Activated CD8-positive, alpha-beta memory T cell treated with anti-CD3 and anti-CD28 coated beads, Interleukin-2, amount 10 ng/mL, durations not matched to agents 7 days and 5 days (primary cell): ENCODE data around the gene MLLT6. TPM values are rescaled to one million over a fixed set of nuclear protein-coding genes. Genes with fewer than 3 reads are reported as not detected.

Experiments used
- ATAC-seq: fragments of 150-1000 bp; cut with Tn5 transposase; one replicate; pipeline ENCODE4 v1.10.0; 2021; ENCODE audit warnings: moderate library complexity
- CTCF ChIA-PET: fragments of 350-600 bp; sonication (Branson Sonifier 250); formaldehyde crosslinking; loops from one replicate; lab custom pipeline; 2021; ENCODE audit warnings: antibody characterized with exemption; lab: Charles Lee
- DNase-seq: peaks from one replicate; pipeline ENCODE4 v3.0.0-alpha.2; 2020
- H3K27ac Mint-ChIP-seq: one replicate; pipeline ENCODE4 v1.8.0; 2021; ENCODE audit warnings: mild to moderate bottlenecking, mixed read lengths
- H3K27me3 Mint-ChIP-seq: one replicate; pipeline ENCODE4 v1.8.0; 2021; ENCODE audit warnings: mixed read lengths
- H3K36me3 Mint-ChIP-seq: one replicate; pipeline ENCODE4 v1.8.0; 2021; ENCODE audit warnings: mild to moderate bottlenecking, mixed read lengths
- H3K4me1 Mint-ChIP-seq: one replicate; pipeline ENCODE4 v1.8.0; 2021; ENCODE audit warnings: mixed read lengths
- H3K4me3 Mint-ChIP-seq: one replicate; pipeline ENCODE4 v1.8.0; 2021; ENCODE audit warnings: mild to moderate bottlenecking, moderate library complexity, mixed read lengths
- H3K9me3 Mint-ChIP-seq: one replicate; pipeline ENCODE4 v1.8.0; 2022; ENCODE audit warnings: low read depth, mixed read lengths
- total RNA-seq, 2 experiments: library from RNA; stranded (reverse); gene quantifications; one replicate each; pipeline ENCODE4 v1.2.3, GENCODE V29; 2021

Gene MLLT6
- total RNA-seq, 2 experiments from 2014 or later, result 223 to 247 TPM

DNA sequence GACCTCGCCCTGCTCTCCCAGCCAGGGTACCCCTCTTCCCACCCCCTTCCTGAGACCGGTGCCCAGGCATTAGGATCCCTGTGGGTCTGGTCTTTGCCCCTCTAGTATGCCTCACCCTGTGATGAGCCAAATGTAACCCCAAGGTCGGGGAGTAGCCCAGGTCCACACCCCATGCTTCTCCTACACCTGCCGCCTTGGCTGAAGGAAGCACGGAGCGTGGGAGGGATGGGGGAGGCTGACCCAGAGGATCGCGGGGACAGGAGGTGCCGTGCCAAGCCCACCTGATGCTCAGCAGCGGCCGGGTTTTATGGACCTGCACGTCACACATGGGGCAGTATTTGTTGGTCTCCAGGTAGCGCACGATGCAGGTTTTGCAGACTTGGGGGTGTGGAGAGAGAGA is 34.2 kb downstream of the MLLT6 start:
- CTCF ChIA-PET, result interaction anchor here (1.0 kb wide), 1 partner anchor 211 kb away, joined by 3 read pairs; no protein-coding TSS in a partner anchor
- Mint-ChIP-seq H3K36me3 (no peaks in the 10 kb centered on the region), H3K27me3 (peaks cover 7% of the 10 kb centered on the region), H3K27ac (no peak overlapping the region), H3K4me3 (no peak overlapping the region), H3K9me3 (no peaks in the 10 kb centered on the region), H3K4me1 (peaks cover 18% of the 10 kb centered on the region)
- DNase-seq, result no peak
- no peak for ATAC-seq

DNA sequence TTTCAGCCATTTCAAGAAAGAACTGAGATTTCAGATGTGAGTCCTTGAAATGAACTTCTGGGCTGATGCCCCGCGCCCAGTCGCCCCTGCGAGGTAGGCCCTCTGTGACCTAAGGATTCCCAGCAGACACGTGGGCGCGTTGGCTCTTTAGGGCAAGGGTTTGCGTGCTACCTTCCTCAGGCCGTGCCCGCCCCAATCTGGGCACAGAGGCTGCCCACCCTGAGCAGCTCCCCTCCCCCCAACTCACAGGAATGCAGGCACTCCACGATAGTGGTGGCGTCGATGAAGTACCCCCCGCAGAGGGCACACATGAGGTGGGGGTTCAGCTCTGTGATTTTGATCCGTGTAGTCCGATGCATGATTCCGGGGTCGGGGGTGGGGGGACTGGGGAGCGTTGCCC is 35.0 kb downstream of the MLLT6 start:
- Mint-ChIP-seq H3K36me3 (no peaks in the 10 kb centered on the region), H3K4me3 (no peak overlapping the region), H3K27me3 (peaks cover 14% of the 10 kb centered on the region), H3K4me1 (peaks cover 15% of the 10 kb centered on the region), H3K9me3 (no peaks in the 10 kb centered on the region), H3K27ac (no peak overlapping the region)
- CTCF ChIA-PET, result no interaction called here
- DNase-seq (no peak), ATAC-seq (no peak)

DNA sequence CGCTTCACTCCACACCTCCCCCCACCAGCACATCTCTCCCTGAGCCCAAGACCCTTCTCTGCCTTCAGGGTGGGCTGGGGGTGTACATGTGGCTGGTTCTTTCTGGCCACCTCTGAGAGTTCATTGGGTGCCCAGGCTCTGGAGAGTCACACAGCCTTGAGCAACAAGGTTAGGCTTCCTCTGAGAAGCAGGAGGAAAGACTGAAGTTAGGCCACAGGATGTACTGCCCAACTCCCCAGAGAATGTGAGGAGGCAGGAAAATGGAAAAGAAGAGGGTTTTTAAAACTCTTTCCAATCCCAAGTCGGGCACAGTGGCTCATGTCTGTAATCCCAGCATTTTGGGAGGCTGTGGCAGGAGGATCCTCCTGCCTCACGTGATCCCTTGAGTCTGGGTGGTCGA is 35.7 kb downstream of the MLLT6 start:
- CTCF ChIA-PET, result interaction anchor here (2.0 kb wide), 1 partner anchor 64 kb away, joined by 8 read pairs; no protein-coding TSS in a partner anchor

DNA sequence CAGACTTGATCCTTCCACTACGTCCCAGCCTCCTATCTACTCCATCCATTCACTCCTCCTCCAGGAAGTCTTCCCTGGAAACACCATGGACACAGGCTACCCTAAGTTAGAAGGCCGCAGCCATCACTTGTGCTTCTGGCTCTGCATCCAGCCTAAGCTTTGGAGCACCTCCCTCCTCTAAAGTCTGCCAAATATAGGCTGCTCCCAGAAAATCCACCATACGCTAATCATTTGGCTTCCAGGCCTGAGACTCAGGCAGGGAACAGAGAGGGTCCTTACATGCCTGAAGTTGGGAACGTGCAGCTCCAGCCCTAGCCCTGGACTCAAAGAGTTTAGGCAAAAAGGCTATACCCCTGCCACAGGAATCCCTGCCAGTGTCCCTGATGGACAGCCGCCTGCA is 36.4 kb downstream of the MLLT6 start:
- H3K36me3 Mint-ChIP-seq, result no peaks in the 10 kb centered on the region
- H3K27ac Mint-ChIP-seq, result no peak overlapping the region
- H3K27me3 Mint-ChIP-seq, result peaks cover 27% of the 10 kb centered on the region
- no peak for ATAC-seq
- no peaks in the 10 kb centered on the region for H3K9me3 Mint-ChIP-seq
- no peak for DNase-seq
- H3K4me3 Mint-ChIP-seq, result no peak overlapping the region
- CTCF ChIA-PET, result interaction anchor here (0.6 to 2.0 kb wide), 2 partner anchors 64 to 903 kb away, joined by 3 to 8 read pairs; no protein-coding TSS in a partner anchor
- peaks cover 16% of the 10 kb centered on the region for H3K4me1 Mint-ChIP-seq

More for the DNA sequence above, 35.7 kb downstream of the MLLT6 start:
- H3K4me3 Mint-ChIP-seq, result no peak overlapping the region
- H3K9me3 Mint-ChIP-seq, result no peaks in the 10 kb centered on the region
- no peak overlapping the region for H3K27ac Mint-ChIP-seq
- ATAC-seq, result no peak
- DNase-seq, result no peak
- H3K4me1 Mint-ChIP-seq, result peaks cover 12% of the 10 kb centered on the region
- H3K27me3 Mint-ChIP-seq, result peaks cover 20% of the 10 kb centered on the region
- no peaks in the 10 kb centered on the region for H3K36me3 Mint-ChIP-seq

DNA sequence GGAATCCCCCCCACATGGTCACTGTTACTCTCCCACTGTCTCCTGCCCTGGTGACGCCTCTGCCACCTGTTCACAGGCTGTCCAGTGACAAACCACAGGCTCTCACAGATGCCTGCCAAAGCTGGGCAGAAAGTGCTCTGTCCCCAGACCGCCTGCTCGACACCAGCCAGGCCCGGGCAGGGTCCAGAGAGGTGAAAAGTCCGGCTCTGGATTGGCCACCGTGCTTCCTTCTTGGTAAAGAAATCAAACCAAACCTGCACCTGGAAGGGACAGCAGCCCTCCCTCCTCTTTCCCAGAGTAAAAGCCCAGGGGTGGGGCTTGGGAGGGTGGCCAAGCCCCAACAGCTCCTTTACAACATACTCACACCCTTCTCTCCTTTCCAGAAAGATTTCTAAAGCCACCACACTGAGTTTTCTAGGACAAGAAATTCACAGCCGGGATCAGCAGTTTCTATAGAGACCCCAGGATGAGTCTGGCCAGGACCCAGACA is 36.9 kb downstream of the MLLT6 start:
- no peak overlapping the region for H3K4me3 Mint-ChIP-seq
- DNase-seq (no peak), ATAC-seq (no peak)
- H3K9me3 Mint-ChIP-seq, result no peaks in the 10 kb centered on the region
- no peak overlapping the region for H3K27ac Mint-ChIP-seq
- H3K4me1 Mint-ChIP-seq, result peaks cover 21% of the 10 kb centered on the region
- H3K27me3 Mint-ChIP-seq, result peaks cover 32% of the 10 kb centered on the region
- no peaks in the 10 kb centered on the region for H3K36me3 Mint-ChIP-seq
- CTCF ChIA-PET, result interaction anchor here (0.6 to 2.0 kb wide), 3 partner anchors 65 to 903 kb away, joined by 3 to 8 read pairs (median 3); no protein-coding TSS in a partner anchor

DNA sequence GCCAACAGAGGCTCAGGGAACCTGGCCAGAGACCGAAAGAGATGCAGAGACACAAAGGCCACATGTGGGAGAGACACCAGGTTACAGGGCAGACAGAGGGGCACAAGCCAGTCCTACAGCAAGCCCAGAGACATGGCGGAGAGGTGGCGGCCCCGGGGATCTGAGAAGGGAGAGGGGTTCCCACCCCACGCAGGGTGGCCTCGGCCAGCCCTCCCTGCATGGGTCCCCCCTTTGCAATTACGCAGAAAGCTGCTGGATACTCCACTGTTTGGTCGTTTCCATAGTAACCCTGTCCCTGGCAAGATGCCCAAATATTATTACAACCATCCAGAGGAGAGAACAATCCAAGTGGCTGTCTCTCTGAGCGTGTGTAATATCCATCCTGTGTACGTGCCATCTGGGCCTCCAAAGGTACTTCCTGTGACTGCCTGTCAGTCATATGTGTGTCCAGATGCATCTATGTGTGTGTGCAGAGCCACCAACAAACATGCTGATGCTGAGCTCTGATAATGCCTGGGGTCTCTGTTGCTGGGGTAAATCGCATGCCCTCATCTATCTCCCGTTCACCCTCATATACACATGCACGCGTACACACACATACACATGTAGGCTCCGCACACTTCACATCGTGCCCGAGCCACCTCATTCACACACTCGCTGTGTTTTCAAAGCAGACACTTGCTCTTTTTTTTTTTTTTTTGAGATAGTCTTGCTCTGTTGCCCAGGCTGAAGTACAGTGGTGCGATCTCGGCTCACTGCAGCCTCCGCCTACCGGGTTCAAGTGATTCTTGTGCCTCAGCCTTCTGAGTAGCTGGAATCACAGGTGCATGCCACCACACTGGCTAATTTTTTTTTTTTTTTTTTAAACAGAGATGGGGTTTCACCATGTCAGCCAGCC is 37.6 kb downstream of the MLLT6 start:
- peak; percentile 59 for DNase-seq
- CTCF ChIA-PET, result interaction anchor here (1.0 to 5.1 kb wide), 3 partner anchors 8 to 70 kb away, joined by 3 to 28 read pairs (median 8); no protein-coding TSS in a partner anchor
- no peak overlapping the region for H3K4me3 Mint-ChIP-seq

DNA sequence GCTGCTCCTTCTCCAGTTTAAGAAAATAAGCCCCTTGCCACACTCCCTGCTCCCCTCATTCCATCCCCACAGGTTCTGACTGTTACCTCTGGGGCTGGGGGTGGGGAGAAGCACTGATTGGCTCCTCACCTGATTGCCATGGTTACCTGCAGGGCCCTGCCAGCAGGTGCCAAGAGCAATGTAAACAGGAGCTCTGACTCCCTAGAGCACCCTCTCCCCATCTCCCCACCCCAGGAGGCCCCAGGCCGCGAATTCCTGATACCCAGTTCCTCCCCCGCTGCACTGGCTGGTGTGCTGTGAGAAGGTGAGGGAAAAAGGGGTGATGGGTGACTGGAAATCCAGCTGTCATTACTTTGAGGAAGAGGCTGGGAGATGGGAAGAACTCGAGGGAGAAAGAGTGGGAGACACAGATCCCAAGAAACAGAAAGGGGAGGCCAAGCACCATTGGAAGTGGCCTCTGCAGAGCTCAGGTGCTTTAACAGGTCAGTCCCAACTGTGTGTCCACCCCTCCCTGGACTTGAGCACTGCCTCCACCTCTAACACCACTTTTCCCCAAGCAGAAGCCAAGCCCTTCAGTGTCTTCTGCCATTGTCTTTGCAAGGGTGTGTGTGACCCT is 38.6 kb downstream of the MLLT6 start:
- H3K4me3 Mint-ChIP-seq, result no peak overlapping the region
- CTCF ChIA-PET, result interaction anchor here (1.2 to 5.1 kb wide), 2 partner anchors 9 to 15 kb away, joined by 3 to 28 read pairs; no protein-coding TSS in a partner anchor
- H3K4me1 Mint-ChIP-seq, result peaks cover 25% of the 10 kb centered on the region
- ATAC-seq (no peak), DNase-seq (no peak)
- no peaks in the 10 kb centered on the region for H3K9me3 Mint-ChIP-seq
- H3K36me3 Mint-ChIP-seq, result no peaks in the 10 kb centered on the region
- H3K27ac Mint-ChIP-seq, result no peak overlapping the region
- H3K27me3 Mint-ChIP-seq, result peaks cover 36% of the 10 kb centered on the region

More for the DNA sequence above, 37.6 kb downstream of the MLLT6 start:
- Mint-ChIP-seq H3K27me3 (peaks cover 32% of the 10 kb centered on the region), H3K27ac (no peak overlapping the region), H3K36me3 (no peaks in the 10 kb centered on the region), H3K9me3 (no peaks in the 10 kb centered on the region), H3K4me1 (peaks cover 21% of the 10 kb centered on the region)
- peak; percentile 68 for ATAC-seq

DNA sequence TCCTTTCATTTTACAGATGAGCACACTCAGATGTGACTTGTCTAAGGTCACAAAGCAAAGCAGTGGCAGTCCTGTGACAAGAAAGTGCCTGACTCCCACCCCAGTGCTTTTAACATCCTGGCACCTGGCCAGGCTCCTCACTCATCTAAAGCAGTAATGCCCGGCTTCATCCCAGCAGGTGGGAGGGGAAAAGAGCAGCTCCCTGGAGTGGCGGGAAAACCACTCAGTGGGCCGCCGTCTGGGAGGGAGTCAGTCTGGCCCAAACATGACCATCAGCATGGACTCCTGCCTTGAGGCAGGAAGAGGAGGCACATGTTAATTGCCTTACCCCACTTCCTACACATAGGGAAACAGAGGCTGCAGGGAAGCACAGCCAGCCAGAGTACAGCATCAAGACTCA is 40.5 kb downstream of the MLLT6 start:
- DNase-seq, result no peak
- Mint-ChIP-seq H3K4me1 (peaks cover 36% of the 10 kb centered on the region), H3K4me3 (no peak overlapping the region), H3K27ac (no peak overlapping the region), H3K9me3 (no peaks in the 10 kb centered on the region), H3K27me3 (peaks cover 54% of the 10 kb centered on the region), H3K36me3 (no peaks in the 10 kb centered on the region)
- CTCF ChIA-PET, result interaction anchor here (1.4 to 5.1 kb wide), 3 partner anchors 9 to 68 kb away, joined by 4 to 28 read pairs (median 8); no protein-coding TSS in a partner anchor
- ATAC-seq, result no peak

DNA sequence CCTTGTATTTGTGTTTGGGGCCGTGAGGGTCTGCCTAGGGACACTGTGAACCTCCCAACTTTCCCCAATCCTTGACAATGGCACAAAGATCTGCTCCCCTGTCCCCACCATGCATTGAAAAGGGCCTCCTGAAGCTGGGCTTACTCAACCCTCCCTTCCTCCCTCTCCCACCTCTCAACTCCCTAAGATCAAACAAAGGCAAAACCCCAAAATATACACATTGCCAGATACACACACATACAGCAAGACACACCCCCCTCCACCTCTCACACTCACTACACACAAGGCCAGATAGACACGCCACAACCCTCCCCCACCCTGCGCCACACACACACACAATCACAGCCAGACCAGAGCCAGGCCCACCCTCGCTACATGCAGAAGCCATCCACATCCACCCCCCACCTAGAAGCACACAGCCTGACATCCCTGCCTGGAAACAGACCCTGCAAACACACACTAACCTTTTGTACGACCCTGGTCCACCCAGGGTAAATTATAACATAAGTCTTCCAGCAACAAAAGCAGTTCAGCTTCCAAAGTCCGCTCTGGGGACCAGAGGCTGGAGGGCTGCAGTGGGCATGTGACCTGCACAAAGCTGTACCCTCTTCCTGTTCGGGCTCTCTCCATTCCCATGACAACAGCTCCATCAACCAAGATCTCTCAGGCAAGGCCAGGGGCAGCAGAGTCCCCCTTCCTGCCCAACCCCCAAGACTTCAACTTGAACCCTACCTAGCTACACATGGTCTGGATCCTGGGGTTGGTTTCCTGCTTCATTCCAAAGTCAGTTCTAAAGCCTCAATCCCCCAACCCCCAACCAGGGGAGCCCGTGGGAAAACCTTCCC is 41.2 kb downstream of the MLLT6 start:
- H3K36me3 Mint-ChIP-seq, result no peaks in the 10 kb centered on the region
- H3K9me3 Mint-ChIP-seq, result no peaks in the 10 kb centered on the region
- ATAC-seq (no peak), DNase-seq (no peak)
- peaks cover 61% of the 10 kb centered on the region for H3K27me3 Mint-ChIP-seq
- H3K27ac Mint-ChIP-seq, result no peak overlapping the region
- peak overlapping the region; percentile 32 for H3K4me3 Mint-ChIP-seq
- CTCF ChIA-PET, result interaction anchor here (1.4 to 5.1 kb wide), 3 partner anchors 10 to 69 kb away, joined by 4 to 28 read pairs (median 8); no protein-coding TSS in a partner anchor
- peaks cover 43% of the 10 kb centered on the region for H3K4me1 Mint-ChIP-seq

DNA sequence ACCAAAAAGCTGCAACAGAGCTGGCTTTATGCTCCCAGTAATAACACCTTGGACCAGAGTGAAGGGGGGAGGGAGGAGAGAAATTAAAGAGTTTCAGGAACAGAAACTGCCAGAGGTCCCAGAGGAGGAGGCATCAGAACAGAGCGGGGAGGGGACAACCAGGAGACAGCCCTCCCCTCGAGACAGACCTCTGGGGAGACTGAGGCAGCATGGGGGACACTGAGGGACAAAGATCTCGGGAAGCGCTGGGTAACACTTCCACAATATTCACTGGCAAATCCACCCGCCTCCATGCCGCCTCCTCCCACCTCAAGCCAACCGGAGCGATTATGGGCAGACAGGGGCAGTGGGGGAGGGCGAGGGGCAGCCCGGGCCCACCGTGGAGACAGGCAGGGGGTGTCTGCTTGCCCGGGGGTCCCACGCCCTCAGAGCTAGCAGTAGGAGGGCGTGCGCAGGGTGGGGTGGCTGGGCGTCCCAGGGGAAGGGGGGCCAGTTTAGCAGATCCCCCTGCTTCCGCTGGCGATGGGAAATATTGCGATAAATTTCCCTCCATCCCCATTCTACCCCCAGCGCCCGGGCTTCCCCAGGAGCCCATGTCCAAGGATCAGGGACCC is 41.9 kb downstream of the MLLT6 start:
- H3K36me3 Mint-ChIP-seq, result no peaks in the 10 kb centered on the region

DNA sequence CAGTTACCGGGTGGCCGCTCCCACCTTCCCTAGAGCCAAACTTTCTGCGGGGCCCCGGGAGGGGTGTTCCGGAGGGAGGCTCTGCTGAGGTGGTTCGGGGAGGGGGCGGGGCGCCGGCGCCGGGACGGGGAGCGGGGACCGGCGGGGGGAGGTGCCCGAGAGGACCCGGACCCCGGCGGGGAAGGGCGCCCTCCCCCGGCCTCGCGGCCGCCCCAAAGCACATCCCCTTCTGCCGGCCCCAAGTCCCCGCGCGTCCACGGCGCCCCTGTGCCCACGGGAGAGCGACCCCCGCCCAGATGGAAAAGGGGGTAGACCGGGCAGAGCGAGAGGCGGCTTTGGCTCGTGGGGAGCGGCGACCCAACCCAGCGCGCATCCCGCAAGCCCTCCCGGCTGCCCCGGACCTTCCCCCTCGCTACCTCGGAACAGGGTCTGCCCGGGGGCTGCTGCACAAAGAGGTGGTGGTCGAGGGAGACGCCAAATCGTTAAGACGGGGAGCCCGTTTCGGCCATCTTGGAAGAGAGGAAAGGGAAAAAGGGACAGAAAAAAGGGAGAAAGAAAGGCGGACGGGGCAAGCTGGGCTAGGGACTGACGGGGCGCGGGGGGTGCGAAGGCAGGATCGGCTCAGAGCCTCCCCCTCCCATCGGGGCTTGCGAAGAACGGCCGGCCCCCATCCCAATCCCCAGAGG is 42.5 kb downstream of the MLLT6 start:
- ATAC-seq (no peak), DNase-seq (no peak)
- Mint-ChIP-seq H3K27ac (no peak overlapping the region), H3K27me3 (peaks cover 61% of the 10 kb centered on the region), H3K4me3 (peak overlapping the region; percentile 68), H3K4me1 (peaks cover 43% of the 10 kb centered on the region), H3K36me3 (peaks cover 2% of the 10 kb centered on the region), H3K9me3 (no peaks in the 10 kb centered on the region)
- CTCF ChIA-PET, result interaction anchor here (5.1 kb wide), 1 partner anchor 13 kb away, joined by 28 read pairs; no protein-coding TSS in a partner anchor

More for the DNA sequence above, 41.9 kb downstream of the MLLT6 start:
- CTCF ChIA-PET, result interaction anchor here (1.4 to 5.1 kb wide), 3 partner anchors 11 to 70 kb away, joined by 4 to 28 read pairs (median 8); no protein-coding TSS in a partner anchor
- ATAC-seq (no peak), DNase-seq (no peak)
- Mint-ChIP-seq H3K4me1 (peaks cover 46% of the 10 kb centered on the region), H3K27ac (no peak overlapping the region), H3K27me3 (peaks cover 61% of the 10 kb centered on the region), H3K9me3 (no peaks in the 10 kb centered on the region), H3K4me3 (peak overlapping the region; percentile 32)
